K562 (cell line): ENCODE data around the gene HPS1. TPM values are rescaled to one million over a fixed set of nuclear protein-coding genes. Genes with fewer than 3 reads are reported as not detected.

Experiments used
- ATF1 ChIP-seq, 2 experiments: fragments of 450-650 bp in 1 of 2; IDR thresholded peaks; 2 replicates each; pipeline ENCODE4 v1.6.1; 2016; ENCODE audit warnings: missing compliant biosample characterization in 1 of 2, missing genetic modification characterization in 1 of 2
- BMI1 ChIP-seq: fragments of 150-350 bp; IDR thresholded peaks from 2 replicates; pipeline ENCODE4 v1.6.1; 2014; ENCODE audit warnings: low read length
- CEBPG ChIP-seq, 3 experiments: fragments of 200-800 bp in 1 of 3; sonication (Bioruptor generic) in 1 of 3; sonication (generic) in 1 of 3; formaldehyde crosslinking in 1 of 3; IDR thresholded peaks in 2 of 3; conservative IDR thresholded peaks in 1 of 3; 2 replicates each; pipeline versions ENCODE4 v1.6.1 to v1.8.0; 2016 to 2022; ENCODE audit warnings: missing compliant biosample characterization in 2 of 3, missing genetic modification characterization in 2 of 3, mild to moderate bottlenecking in 1 of 3, missing genetic modification reagents in 1 of 3
- E2F3 ChIP-seq: fragments of 250-450 bp; sonication (Bioruptor Pico); IDR thresholded peaks from 2 replicates; pipeline ENCODE4 v1.4.0; 2020; ENCODE audit warnings: mild to moderate bottlenecking
- ELF4 ChIP-seq: fragments of 450-650 bp; formaldehyde crosslinking; IDR thresholded peaks from 2 replicates; pipeline ENCODE4 v1.4.0; 2022; ENCODE audit warnings: missing genetic modification characterization
- GATA2 ChIP-seq: sonication (generic); formaldehyde crosslinking; IDR thresholded peaks from 2 replicates; pipeline ENCODE4 v1.4.0; 2020; ENCODE audit warnings: mild to moderate bottlenecking, missing genetic modification reagents
- HDAC2 ChIP-seq: fragments of 450-650 bp; IDR thresholded peaks from 2 replicates; pipeline ENCODE4 v1.6.1; 2016; ENCODE audit warnings: mild to moderate bottlenecking
- HEY1 ChIP-seq: fragments of 250-450 bp; sonication (Bioruptor Pico); IDR thresholded peaks from 2 replicates; pipeline ENCODE4 v1.5.0; 2020; ENCODE audit warnings: mild to moderate bottlenecking, moderate library complexity, borderline replicate concordance
- JUN ChIP-seq, 2 experiments: sonication (generic) in 1 of 2; formaldehyde crosslinking in 1 of 2; IDR thresholded peaks; 2 replicates each; pipeline versions ENCODE4 v1.6.1 to v1.8.0; 2012 to 2022; ENCODE audit warnings: borderline replicate concordance in 2 of 2, mild to moderate bottlenecking in 2 of 2, improper control_type of control experiment in 1 of 2, low read depth in 1 of 2, low read length in 1 of 2, missing genetic modification reagents in 1 of 2
- KLF13 ChIP-seq: fragments of 450-650 bp; IDR thresholded peaks from 2 replicates; pipeline ENCODE4 v1.6.1; 2016; ENCODE audit warnings: missing genetic modification characterization, low read depth, mild to moderate bottlenecking, missing compliant biosample characterization, moderate library complexity, borderline replicate concordance
- RCOR1 ChIP-seq, 2 experiments: IDR thresholded peaks; 2 replicates each; pipeline ENCODE4 v1.6.1; 2012; ENCODE audit warnings: low read depth in 2 of 2, low read length in 2 of 2, borderline replicate concordance in 1 of 2, improper control_type of control experiment in 1 of 2
- SP1 ChIP-seq: sonication (generic); formaldehyde crosslinking; IDR thresholded peaks from 2 replicates; pipeline ENCODE4 v1.8.1; 2022; ENCODE audit warnings: mild to moderate bottlenecking, missing genetic modification reagents
- XRCC3 ChIP-seq: fragments of 450-650 bp; IDR thresholded peaks from 2 replicates; pipeline ENCODE4 v1.6.1; 2017; ENCODE audit warnings: mild to moderate bottlenecking, moderate library complexity
- ZNF146 ChIP-seq: IDR thresholded peaks from one replicate; pipeline ENCODE4 v1.6.1; 2018; ENCODE audit warnings: missing compliant biosample characterization; ENCODE audit not compliant: unreplicated experiment
- ZNF232 ChIP-seq: sonication (generic); formaldehyde crosslinking; IDR thresholded peaks from 2 replicates; pipeline ENCODE4 v1.8.0; 2022; ENCODE audit warnings: mild to moderate bottlenecking, missing genetic modification reagents
- ZNF445 ChIP-seq: fragments of 250-450 bp; sonication (Bioruptor Pico); IDR thresholded peaks from 2 replicates; pipeline ENCODE4 v1.4.0; 2020; ENCODE audit warnings: low read depth, mild to moderate bottlenecking, moderate library complexity
- polyA plus RNA-seq, 8 experiments: library from polyadenylated mRNA; depleted of rRNA in 4 of 8; stranded (reverse) in 5 of 8; unstranded in 3 of 8; fragments of >200 nt; fragmentation: Nextera tagmentation in 2 of 8; fragmentation: Illumina TruSeq in 1 of 8; extraction: Ambion mirVana in 2 of 8; extraction: Trizol in 1 of 8; gene quantifications; 2 replicates each; pipeline versions ENCODE4 v1.2.1 to v1.2.3, GENCODE V29; 2011 to 2014; ENCODE audit warnings: inconsistent platforms in 1 of 8, missing spikeins in 1 of 8
- total RNA-seq, 7 experiments: library from RNA; depleted of rRNA in 6 of 7; stranded (reverse); fragments of >200 nt in 6 of 7; fragmentation: Illumina TruSeq in 2 of 7; extraction: Trizol in 2 of 7; gene quantifications; 2 replicates each; pipeline versions ENCODE4 v1.2.1 to v1.2.3, GENCODE V29; 2011 to 2021; ENCODE audit warnings: low replicate concordance in 1 of 7
- TF ChIP-seq, protein P1 (sequence below): fragments of 200-400 bp; formaldehyde crosslinking; IDR thresholded peaks from 2 replicates; pipeline ENCODE4 v1.6.1; 2017; ENCODE audit warnings: mild to moderate bottlenecking, low read depth, low read length, moderate library complexity
- TF ChIP-seq, protein P2 (sequence below): sonication (generic); IDR thresholded peaks from 2 replicates; pipeline ENCODE4 v1.6.1; 2016
- TF ChIP-seq, protein P3 (sequence below): fragments of 200-800 bp; sonication (Bioruptor generic); IDR thresholded peaks from 2 replicates; pipeline ENCODE4 v1.6.1; 2017; ENCODE audit warnings: missing genetic modification characterization, missing compliant biosample characterization
- TF ChIP-seq, protein P4 (sequence below): fragments of 200-800 bp; sonication (Bioruptor generic); IDR thresholded peaks from 2 replicates; pipeline ENCODE4 v1.6.1; 2017; ENCODE audit warnings: missing genetic modification characterization, missing compliant biosample characterization

HPS1 gene
- total and polyA plus RNA-seq, 9 of the 15 experiments (the other 6 are each of a cell fraction or from before 2014, with no cell fraction given): 18.1 to 43.6 (median 26.3) TPM

DNA sequence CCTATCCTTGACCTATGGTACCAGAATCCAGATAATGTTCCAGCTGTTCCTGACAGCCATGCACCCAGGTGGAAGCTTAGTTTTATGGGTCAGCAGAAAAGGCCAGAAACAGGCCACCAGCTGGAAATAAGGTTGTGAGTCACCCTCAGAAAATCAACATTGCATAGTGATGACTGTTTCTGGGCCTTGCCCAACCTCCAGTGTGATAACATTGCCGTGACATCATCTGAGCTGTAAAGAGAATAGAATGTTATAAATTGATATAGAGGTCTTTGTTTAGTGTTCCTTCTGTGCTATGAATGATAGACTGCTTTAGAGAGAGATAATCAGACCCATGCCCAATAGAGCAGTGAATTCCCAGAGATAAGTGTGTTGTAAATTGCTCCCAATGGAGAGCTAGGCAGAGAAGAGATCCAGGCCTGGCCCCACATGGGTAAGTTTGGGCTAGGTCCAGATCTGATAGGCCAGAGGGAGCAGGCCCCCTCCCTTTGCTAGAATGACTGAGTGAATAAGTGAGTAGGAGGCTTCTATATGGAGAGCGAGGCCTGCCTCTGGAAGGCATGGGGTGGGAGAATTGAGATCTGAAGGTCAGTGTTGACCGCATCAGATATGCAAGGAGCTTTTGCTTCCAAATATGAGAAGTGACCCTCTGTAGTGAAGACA is 14.2 kb upstream of the HPS1 start (continued):
- TF ChIP-seq, protein P1, sequence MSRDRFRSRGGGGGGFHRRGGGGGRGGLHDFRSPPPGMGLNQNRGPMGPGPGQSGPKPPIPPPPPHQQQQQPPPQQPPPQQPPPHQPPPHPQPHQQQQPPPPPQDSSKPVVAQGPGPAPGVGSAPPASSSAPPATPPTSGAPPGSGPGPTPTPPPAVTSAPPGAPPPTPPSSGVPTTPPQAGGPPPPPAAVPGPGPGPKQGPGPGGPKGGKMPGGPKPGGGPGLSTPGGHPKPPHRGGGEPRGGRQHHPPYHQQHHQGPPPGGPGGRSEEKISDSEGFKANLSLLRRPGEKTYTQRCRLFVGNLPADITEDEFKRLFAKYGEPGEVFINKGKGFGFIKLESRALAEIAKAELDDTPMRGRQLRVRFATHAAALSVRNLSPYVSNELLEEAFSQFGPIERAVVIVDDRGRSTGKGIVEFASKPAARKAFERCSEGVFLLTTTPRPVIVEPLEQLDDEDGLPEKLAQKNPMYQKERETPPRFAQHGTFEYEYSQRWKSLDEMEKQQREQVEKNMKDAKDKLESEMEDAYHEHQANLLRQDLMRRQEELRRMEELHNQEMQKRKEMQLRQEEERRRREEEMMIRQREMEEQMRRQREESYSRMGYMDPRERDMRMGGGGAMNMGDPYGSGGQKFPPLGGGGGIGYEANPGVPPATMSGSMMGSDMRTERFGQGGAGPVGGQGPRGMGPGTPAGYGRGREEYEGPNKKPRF: no peak
- TF ChIP-seq ATF1 (CRISPR knock-in tag; IDR thresholded peaks at IDR 0.05) (no peak), ATF1 (tag; IDR thresholded peaks at IDR 0.05) (peak; percentile 94), HEY1 (no peak), BMI1 (no peak), SP1 (CRISPR knock-in tag) (no peak; the same call in 1 of the 2 replicates), ZNF445 (CRISPR knock-in tag) (no peak), ZNF146 (CRISPR knock-in tag) (no peak), ELF4 (CRISPR knock-in tag) (no peak), E2F3 (no peak), ZNF232 (CRISPR knock-in tag) (no peak), CEBPG (CRISPR knock-in tag; IDR thresholded peaks at IDR 0.05) (peak; percentile 94), CEBPG (tag; conservative IDR thresholded peaks at IDR 0.05 in 1 of 2, IDR thresholded peaks at IDR 0.05 in 1 of 2) (peak; percentile 93 to 95), JUN (IDR thresholded peaks at IDR 0.05; ENCODE audit: borderline replicate concordance, low read depth, low read length) (peak; percentile 99), JUN (CRISPR knock-in tag; IDR thresholded peaks at IDR 0.05; ENCODE audit: borderline replicate concordance) (peak; percentile 98), XRCC3 (no peak), KLF13 (no peak), HDAC2 (peak; percentile 88; the same call in 1 of the 2 replicates), GATA2 (CRISPR knock-in tag) (peak; percentile 92), RCOR1 (IDR thresholded peaks at IDR 0.05; ENCODE audit: borderline replicate concordance in 1 of 2, low read depth in 2 of 2, low read length in 2 of 2) (peak in 1 of 2 experiments; percentile 64; a peak in 3 of 4 replicates)
- TF ChIP-seq, protein P2, sequence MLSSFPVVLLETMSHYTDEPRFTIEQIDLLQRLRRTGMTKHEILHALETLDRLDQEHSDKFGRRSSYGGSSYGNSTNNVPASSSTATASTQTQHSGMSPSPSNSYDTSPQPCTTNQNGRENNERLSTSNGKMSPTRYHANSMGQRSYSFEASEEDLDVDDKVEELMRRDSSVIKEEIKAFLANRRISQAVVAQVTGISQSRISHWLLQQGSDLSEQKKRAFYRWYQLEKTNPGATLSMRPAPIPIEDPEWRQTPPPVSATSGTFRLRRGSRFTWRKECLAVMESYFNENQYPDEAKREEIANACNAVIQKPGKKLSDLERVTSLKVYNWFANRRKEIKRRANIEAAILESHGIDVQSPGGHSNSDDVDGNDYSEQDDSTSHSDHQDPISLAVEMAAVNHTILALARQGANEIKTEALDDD: peak; percentile 48; the same call in 1 of the 2 replicates
- TF ChIP-seq, protein P3, sequence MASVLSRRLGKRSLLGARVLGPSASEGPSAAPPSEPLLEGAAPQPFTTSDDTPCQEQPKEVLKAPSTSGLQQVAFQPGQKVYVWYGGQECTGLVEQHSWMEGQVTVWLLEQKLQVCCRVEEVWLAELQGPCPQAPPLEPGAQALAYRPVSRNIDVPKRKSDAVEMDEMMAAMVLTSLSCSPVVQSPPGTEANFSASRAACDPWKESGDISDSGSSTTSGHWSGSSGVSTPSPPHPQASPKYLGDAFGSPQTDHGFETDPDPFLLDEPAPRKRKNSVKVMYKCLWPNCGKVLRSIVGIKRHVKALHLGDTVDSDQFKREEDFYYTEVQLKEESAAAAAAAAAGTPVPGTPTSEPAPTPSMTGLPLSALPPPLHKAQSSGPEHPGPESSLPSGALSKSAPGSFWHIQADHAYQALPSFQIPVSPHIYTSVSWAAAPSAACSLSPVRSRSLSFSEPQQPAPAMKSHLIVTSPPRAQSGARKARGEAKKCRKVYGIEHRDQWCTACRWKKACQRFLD: peak; percentile 94
- TF ChIP-seq, protein P4, sequence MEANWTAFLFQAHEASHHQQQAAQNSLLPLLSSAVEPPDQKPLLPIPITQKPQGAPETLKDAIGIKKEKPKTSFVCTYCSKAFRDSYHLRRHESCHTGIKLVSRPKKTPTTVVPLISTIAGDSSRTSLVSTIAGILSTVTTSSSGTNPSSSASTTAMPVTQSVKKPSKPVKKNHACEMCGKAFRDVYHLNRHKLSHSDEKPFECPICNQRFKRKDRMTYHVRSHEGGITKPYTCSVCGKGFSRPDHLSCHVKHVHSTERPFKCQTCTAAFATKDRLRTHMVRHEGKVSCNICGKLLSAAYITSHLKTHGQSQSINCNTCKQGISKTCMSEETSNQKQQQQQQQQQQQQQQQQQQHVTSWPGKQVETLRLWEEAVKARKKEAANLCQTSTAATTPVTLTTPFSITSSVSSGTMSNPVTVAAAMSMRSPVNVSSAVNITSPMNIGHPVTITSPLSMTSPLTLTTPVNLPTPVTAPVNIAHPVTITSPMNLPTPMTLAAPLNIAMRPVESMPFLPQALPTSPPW (CRISPR knock-in tag): peak; percentile 87
